NCI-H2196 treated with DMSO at 0.1 percent for 48 hours (cell line): Measurements from ENCODE around the gene CADPS.

Experiments
- DNase-seq: peaks from one replicate; lab custom pipeline; 2025; ENCODE audit not compliant: unreplicated experiment; lab: John Stamatoyannopoulos, UW

The CADPS gene

DNA sequence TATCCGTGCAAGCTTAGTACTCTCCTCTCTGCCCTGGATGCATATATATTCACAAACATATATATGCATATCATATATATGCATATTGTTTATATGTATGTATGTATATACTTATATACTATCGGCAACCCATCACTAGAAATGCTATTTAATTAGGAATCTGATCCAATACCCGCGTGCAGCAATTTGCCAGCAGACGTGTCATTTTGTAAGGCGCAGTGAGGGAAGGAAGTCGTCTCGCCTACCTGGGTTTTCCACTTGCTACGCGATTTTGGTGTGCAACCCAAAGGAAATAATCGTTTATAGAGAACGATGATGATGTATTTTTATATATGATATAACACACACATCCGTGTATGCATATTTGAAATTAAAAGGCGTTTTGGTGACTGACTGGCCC, 496.3 kb downstream of the CADPS start:
- no peak for DNase-seq

DNA sequence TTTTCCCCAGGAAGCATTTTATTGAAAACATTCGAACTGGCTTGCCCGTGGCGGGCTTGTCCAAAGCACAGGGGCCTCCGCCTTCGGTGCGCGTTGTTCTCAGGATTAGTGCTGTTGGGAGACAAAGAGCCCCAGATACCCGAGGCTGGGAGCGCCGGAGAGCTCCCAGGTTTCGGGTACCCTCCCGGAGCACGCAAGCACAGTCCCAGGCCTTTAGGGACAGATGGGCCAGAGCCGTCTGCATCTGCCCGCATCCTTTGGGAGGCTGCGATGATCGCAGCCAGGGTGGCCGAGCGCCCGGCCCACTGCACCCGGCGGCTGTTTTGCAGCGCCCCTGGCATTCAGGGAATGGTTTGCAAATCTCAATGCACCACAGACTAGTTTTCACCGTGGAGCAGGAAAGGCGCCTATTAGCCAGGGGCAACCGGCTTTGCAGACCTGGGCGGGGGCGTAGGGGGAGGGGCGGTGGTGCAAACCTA, 496.9 kb downstream of the CADPS start:
- DNase-seq = no peak

DNA sequence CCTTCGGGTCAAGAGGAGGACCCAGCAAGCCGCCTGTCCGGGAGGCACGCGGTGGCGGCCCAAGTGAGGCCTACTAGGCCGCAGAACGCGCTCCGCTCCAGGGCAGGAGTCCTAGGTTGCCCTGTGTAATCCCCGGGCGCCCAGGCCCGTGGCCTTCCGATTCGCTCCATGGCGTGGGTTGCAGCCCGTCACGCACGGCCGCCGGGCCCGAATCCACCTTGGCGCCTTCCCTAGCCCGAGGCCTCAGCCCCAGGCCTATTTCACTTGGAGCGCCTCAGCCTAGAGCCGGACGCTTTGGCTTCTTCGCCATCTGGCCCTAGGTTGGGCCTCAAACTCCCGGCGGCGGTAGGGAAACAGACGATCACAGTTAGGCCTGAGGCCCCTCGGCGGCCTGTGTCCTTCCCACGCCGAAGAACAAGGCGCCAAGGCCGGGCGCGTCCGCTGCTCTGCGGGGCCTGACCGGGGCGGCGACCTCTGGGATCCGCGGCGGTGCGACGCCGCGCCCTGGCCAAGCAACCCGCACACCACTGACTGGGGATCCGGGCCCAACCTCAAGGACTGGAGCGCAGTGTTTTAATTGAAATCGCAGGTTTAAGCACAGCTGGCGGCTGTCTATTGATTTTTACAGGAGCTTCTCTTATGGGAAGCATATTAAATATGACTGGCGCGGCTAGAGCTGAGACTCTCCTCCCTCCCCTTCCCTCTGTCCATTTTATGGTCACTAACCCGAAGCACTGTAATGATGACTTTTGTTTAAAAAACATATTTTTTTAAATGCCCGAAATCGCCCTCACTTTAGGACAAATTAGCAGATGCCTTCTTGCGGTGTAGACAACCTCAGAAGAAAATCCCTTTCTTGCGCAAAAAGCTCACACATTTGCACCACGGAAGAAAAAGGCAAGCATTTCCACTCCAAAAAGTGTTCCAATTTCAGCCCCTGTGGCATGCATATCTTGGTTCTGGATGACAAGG, 498.0 kb downstream of the CADPS start:
- DNase-seq = no peak

DNA sequence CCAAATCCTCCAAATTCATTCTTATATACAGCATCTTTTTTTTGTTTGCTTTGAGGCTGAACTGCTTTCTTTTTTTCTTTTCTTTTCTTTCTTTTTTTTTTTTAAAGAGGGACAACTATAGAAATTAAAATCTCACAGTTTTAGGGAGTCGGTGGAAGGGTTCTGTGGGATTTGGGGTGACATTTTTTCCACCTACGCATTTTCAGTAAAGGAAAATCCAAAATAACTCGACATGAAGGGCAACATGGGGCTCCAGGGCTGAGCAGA, 498.8 kb downstream of the CADPS start:
- no peak for DNase-seq

DNA sequence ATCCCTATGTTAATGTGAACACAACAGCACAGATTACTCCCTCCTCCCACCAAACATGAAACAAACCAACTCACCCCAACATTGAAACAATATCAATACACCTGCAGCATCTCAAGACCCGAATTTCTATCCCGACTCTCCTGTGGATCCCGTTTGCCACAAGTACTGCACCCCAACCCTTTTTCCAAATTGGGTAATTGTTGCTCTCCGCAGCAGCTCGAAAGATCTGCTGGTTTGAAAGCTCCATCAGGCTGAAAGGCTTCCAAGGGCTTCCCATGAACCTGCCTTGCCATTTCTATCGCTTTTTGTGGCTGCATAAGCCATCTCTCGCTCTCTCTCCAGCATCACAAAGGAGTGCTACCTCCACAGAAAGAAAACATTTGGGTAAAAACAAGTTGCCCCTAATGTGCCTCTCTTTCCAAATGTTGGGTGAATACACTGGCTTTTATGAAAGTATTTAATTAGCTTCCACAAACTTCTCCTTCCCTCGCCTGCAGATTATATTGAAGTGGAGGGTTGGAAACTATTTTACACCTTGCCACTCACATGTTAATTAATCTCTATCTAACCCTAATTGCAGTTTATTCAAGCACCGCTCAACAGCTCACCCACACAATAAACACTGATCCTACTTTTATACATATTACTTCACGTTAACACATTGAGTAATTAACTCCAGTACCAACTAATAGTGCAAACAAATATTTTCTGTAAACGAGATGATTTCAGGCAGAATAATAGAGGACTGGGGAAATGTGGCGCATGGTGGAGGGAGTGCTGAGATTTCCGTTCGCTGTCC, 499.4 kb downstream of the CADPS start:
- no peak for DNase-seq

DNA sequence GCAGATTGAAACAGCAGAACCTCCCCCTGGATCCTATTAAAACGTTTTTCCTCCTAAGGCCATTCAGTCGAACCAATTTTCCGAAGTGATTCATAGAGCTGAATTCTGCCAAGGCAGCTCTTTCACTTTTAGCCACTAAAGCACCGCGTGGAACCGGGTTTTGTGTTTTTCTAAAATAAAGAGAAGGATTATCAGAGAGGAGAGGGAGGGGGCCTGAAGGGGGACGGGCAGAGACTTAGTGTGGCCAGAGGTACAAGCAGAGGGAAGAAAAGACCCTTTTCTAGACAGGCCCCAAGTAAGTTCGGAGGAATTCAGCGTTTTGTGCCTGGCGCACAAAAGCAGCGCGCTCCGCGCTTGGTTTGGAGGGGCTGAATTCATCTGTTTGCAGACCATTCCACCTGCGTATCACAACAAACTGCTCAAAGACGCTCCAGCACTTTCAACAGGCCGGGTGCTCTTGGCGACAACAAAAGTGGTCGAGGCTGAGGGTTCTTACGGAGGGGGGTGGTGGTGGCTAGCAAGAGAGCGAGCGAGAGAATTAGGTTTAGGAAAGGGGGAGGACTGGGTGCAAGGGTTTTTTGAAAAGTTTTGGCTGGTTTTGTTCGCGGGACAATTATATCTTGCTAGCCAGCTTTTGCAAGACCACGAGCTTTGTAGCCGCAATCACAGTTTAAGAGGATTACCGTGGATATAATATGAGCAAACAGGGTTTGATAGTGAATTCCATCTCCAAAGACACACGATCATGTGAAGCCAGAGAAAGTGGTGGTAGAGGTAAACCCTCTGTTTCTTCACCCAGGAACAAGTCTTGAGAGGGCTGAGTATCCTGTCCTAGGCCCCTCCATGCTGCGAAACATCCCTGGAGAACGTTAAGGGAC, 500.6 kb downstream of the CADPS start:
- no peak for DNase-seq

DNA sequence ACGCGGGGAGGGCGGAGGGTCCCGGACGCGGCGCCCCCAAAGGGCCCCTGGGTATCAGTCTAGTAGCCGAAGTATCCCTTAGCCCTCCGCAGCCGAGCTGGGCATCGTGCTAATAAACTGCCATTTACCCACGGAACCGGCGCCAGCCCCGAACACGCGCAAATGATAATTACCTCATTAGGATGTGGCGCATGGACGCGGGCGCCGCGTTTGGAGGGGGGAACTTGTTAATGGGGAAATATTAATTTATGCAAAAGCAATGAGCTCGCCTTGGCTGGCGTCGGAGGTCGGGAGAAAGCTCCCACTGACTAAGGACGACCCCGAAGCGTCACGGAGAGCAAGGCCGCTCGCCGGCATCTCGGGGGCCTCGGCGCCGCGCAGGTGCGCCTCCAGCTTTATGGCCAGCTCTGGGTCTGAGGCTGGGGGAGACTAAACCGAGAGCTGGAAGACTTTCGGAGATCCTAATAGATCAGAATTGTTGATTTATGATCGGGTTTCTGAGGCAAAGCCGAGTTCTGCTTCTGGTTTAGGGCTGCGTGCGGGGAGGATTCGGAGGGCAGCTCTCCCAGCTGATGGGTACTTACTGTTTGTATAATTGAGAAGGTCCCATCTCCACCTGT, 501.4 kb downstream of the CADPS start:
- no peak for DNase-seq

DNA sequence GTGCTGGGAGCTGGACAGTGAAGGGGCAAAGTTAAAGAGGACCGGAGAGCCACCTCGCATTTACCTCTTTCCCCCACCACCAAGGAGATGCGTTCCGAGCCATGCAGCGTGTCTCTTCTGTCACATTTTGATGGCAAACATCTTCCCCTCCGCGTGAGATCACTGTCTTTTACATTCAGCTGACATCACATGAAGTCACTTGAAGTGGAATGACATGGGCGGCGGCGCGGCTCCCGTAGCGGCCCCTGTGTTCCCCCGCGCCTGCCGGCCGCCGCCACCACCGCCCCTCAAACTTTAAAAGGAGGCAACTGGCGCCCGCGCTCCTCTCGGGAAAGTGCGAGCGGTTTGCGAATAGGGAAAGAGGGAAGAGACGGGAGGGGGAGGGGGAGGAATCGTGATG, 502.0 kb downstream of the CADPS start, which contains the start of gene FEZF2:
Gene FEZF2 (minus strand): TSS at position 336 of the 400 bp plus-strand sequence. CDS start 682 bp downstream, outside the sequence.
- DNase-seq = no peak

DNA sequence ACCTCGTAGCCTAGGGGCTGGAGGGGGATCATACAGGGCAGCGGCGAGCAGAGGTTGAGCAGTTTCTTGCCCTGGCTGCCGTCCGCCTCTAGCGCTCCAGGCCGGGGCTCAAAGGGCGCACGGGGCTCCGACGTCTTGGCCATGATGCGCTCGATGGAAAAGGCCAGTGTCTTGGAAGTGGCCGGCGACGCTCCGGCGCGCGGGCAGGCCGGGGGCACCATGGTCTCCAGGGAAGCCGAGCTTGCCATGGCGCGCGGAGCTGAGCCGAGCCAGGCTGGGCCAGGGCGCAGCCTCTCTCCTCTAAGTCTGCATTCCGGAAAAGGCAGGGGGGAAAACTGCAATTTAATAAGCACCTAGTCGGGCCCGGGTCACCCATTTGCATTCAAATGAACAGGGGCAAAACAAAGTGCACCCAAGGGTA, 502.6 kb downstream of the CADPS start:
- no peak for DNase-seq

DNA sequence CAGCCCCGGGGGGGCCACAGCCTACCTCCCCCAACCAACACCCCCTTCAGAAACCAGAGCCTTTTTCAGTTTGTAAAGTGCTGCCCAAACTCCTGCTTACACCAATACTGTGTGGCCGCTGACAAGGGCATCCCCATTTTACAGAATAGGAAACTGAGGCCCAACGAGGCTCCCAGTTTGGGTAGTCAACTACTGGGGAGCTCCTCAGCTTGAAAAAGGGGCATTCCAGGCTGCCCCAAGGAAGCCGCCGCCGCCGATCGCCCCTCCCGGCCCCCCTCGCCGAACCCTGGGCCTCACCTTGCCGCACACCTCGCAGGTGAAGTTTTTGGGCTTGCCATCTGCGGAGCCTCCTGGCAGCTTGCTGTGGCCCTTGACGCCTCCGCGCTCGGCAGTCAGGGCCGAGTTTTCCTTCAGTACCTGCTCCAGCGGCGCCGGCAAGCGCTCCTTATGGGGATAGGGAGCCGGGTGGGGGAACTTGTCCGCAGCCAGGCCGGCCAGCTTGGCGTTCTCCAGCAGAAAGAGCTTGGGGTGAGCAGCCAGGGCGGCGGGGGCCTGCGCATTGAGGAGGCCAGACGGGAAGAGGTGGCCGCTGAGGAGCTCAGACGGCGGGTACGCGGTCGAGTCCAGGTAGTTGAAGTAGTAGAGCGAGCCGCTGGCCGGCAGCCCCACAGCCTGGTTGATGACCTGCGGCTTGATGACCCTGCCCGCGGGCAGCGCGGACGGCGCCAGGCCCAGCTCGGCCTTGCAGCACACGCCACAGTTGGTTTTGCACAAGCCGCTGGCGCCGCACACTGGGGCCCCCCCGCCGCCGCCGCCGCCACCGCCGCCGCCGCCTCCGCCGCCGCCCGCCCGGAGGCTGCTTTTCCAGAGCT, 503.3 kb downstream of the CADPS start:
- DNase-seq = no peak

DNA sequence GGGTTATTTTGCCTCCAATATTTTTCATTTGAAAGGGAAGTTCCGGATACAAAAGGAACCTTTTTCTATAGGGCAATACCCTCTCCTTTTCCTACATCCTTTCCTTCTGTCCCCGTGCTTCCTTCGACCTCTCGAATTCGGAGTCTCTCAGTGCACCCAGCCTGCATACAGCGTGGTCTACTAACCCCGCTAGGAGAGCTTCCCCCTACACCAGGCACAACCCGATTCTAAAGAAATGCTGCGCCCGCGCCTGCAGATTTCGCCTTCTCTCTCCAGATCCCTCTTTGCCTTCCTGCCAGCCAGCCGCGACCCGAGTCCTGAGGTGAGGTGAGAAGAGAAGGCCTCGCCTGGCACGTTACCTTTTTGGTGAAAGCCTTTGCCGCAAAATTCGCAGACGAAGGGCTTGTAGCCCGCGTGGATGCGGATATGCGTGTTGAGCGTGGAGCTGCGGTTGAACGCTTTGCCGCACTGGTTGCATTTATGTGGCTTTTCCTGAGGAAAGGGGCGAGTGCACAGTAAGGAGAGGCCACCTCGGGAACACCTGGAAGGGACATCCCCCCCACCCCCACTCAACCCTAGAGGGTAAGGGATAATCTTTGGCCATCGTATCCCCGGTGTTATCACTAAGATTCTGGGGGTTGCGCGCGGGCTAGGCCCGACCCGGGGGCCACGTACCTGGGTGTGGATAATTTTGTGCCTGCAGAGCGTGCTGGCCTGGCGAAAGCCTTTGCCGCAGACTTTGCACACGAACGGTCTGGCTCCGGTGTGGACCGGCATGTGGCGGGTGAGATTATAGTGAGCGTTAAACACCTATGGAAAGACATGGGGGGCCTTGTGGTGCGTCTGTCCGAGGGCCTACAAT, 504.1 kb downstream of the CADPS start:
- no peak for DNase-seq

DNA sequence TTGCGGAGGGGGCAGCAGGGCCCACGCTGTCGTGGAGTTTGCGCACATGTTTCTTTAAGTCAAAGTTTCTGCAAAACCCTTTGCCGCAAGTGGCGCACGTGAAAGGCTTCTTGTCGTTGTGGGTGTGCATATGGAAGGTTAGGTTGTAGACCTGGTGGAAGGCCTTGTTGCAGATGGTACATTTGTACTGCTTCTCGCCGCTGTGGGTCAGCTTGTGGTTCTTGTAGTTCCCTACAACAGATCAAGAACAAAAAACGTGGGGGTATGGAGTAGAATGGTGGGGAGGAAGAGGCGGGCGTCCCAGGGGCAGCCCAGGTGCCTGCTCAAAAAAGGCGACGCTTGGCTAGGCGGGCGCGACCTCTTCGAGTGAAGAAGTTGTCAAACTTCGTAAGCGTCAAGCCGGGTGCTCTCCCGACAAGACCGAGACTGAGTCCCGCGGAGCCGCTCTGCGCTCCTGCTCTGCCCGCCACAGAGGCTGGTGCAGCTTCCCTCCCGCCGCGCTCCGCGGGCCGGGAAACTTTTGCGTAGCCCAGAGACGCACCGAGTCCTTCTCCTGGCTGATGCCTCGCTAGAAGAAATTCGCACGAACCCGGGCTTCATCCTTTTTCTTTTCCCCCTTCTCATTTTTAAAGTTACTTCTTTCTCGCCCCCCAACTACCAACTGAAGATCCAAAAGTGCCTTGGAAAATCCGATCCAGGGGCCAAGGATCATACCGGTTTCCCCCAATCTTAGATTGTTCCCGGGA, 504.9 kb downstream of the CADPS start:
- no peak for DNase-seq

DNA sequence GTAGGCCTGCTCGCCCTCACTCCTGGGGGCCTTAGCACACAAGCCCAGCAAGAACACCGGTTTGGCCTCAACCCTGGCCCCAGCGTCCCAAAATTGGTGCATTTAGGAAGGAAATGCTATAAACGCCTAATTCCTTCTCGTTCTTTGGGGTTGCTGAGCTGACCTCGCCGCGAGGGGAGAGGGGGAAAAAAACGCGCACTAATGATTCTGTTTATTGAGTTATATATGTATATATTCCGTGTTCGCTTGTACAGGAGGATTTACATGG, 505.8 kb downstream of the CADPS start:
- DNase-seq = no peak

DNA sequence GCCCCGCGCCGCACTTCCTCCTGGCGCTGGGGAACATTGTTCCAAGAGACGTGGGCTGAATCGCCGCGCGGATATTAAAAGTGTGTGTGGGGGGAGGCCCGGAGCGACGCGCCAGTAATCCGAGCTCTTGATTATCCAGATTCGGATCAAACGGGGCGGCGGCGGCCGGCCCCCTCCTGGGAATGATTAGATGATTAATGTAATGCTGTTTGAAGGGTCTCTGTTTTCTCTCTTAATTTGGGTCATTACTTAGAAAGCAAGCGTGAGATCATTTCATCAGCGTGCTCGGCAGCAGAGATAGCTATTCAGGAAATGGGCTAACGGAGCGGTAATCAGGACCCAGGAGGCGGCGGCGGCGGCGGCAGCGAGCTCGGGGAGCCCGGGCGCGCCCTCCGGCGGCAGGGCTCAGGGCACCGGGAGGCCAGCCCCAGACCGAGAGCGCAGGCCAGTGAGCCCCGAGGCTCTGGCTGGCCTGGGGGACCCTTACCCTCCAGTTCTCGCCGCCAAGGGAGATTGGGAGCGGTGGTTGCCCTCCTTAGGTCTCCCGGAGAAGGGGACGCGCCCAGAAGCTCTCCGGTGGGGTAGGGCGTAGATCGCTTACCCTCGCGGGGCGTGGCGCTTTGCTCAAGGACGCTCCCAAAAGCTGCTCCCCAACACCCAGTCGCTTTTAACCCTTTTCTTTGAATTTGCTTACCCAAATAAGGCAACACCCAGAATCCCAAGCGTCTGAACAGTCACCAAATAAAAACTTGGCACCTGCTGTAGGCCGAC, 506.3 kb downstream of the CADPS start:
- no peak for DNase-seq

DNA sequence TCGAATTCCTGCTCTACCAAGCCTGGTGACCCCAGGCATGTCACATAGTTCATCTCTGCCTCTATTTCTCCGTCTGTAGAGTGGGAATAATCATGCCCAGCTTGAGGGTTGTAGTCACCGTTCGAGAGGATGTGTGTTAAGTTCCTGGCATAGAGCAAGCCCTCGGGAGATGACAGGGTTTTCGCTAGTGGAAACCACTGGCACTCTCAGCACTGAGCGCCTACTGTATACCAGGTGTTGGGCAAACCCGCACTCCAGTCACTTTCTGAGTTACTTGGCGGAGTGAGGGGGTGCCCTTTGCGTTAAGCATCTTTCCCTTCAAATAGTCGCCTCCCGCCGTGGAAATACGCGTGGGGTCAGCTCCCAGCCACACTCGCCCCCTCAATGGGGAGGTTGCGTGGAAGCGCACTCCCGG, 506.9 kb downstream of the CADPS start:
- DNase-seq = no peak

DNA sequence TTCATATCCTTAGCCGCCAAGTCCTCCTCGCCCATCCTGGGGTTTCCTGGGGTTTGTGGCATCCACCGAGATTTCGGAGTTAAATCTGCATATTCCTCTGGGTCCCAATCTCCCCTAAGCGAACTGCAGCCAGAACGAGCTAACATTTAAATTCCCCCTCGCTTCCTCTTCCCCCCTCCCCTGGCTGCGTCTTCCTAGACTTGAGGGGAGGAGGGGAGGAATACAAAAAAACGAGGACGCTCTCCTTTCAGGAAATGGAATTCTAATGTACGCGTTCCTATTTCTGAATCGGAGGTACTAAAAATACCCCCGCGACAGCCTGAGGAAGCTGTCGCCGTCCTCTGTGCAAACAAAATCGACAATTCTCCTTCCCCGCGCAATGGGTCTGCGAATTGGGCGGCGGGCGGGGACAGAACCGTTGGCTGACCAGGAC, 507.4 kb downstream of the CADPS start:
- no peak for DNase-seq

DNA sequence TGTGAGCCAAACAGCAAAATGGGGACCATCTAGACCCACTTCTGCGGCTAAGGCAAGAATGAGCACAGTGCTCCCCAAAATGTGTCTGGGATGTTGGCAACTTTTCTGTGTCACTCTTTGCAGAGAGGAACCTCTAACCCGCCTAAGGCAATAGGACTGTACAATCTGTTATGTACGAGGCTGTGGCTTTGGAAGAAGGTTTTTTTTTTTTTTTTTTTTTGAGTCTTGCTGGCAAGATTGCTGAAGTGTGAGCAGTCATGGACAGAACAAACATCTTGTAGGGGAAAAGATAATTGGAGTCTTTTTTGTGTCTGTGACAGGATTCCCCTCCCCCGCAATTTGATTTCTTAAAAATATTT, 509.1 kb downstream of the CADPS start:
- DNase-seq = no peak
